Kidney (tissue), 14 donors: ENCODE data around the gene SVIL. TPM values are rescaled to one million over a fixed set of nuclear protein-coding genes. Genes with fewer than 3 reads are reported as not detected.

ENCODE experiments used
- DNase-seq, 5 donors: peaks; one replicate each; pipeline ENCODE4 v3.0.0-alpha.2; 2013 to 2020
- FAIRE-seq: peaks from 2 replicates; lab custom pipeline; 2012; peaks lifted over from hg19 to GRCh38; lab: Jason Lieb, UNC
- H3K27ac ChIP-seq, 2 donors: one replicate each; pipeline ENCODE4 v1.7.0; 2013; ENCODE audit warnings: low read depth in 2 of 2, low read length in 2 of 2, inconsistent platforms in 1 of 2
- H3K27me3 ChIP-seq: one replicate; pipeline ENCODE4 v1.7.1; 2013; ENCODE audit warnings: low read length, inconsistent platforms; ENCODE audit not compliant: control insufficient read depth, insufficient read depth
- H3K36me3 ChIP-seq, 3 donors: one replicate each; pipeline versions ENCODE4 v1.7.0 to v1.7.1; 2013; ENCODE audit warnings: low read length in 3 of 3, control low read depth in 1 of 3, inconsistent platforms in 1 of 3; ENCODE audit not compliant: insufficient read depth in 3 of 3, control insufficient read depth in 2 of 3
- H3K4me1 ChIP-seq, 3 donors: one replicate each; pipeline versions ENCODE4 v1.7.0 to v1.7.1; 2013; ENCODE audit warnings: low read length in 3 of 3, inconsistent platforms in 1 of 3, low read depth in 1 of 3; ENCODE audit not compliant: control insufficient read depth in 2 of 3, insufficient read depth in 2 of 3
- H3K4me3 ChIP-seq, 3 donors: one replicate each; pipeline versions ENCODE4 v1.7.0 to v1.8.1; 2013; ENCODE audit warnings: low read length in 3 of 3, control low read depth in 1 of 3, inconsistent platforms in 1 of 3
- H3K9ac ChIP-seq, 3 donors: one replicate each; pipeline versions ENCODE4 v1.7.0 to v1.7.1; 2013; ENCODE audit warnings: low read length in 3 of 3, control low read depth in 1 of 3, inconsistent platforms in 1 of 3
- H3K9me3 ChIP-seq, 3 donors: one replicate each; pipeline versions ENCODE4 v1.7.0 to v1.7.1; 2013; ENCODE audit warnings: low read length in 3 of 3, control low read depth in 1 of 3, inconsistent platforms in 1 of 3; ENCODE audit not compliant: control insufficient read depth in 2 of 3, insufficient read depth in 1 of 3
- CTCF ChIP-seq: IDR thresholded peaks from 3 replicates; pipeline ENCODE4 v1.5.1; 2012; ENCODE audit warnings: mild to moderate bottlenecking, moderate library complexity, borderline replicate concordance; ENCODE audit not compliant: insufficient read depth; ENCODE audit errors: extremely low read depth
- intact Hi-C: fragments of 100-400 bp; cut with DNase I; formaldehyde crosslinking; loops from one replicate; pipeline ENCODE4 v1.11.1; 2022
- polyA plus RNA-seq: library from polyadenylated mRNA; stranded (reverse); fragments of 350-450 nt; fragmentation: Illumina TruSeq; extraction: RNeasy Lipid Tissue Mini Kit (QIAGEN cat#74804); gene quantifications from one replicate; pipeline ENCODE4 v1.2.3, GENCODE V29; 2014; ENCODE audit warnings: low read depth, low replicate concordance; ENCODE audit not compliant: insufficient read depth
- total RNA-seq: library from RNA; stranded (reverse); fragmentation: NEBNext Ultra II Directional; extraction: Animal tissue kit (Norgen Biotek cat#: 25700); gene quantifications from one replicate; pipeline ENCODE4 v1.2.1, GENCODE V29; 2021
- donor health status: control.
- donor health status: control.
- donor health status: control.
- donor health status: control.
- donor health status: control.
- donor health status: DM: yes; HTN: yes; CAD: no.
- donor health status: Normal renal cell carcinoma (clear cell type).

The SVIL gene
- total and polyA plus RNA-seq, 2 donors from 2014 or later, result 7.4 to 94.4 TPM

GRCh38 chr10:29671228-29671780 is 36.5 kb upstream of the SVIL start:
- intact Hi-C loops, result no loop called here
- H3K36me3 ChIP-seq, result no peaks in the 10 kb centered on the region
- TF ChIP-seq CTCF, result no peak
- no peak overlapping the region for H3K27ac ChIP-seq
- no peak for DNase-seq
- H3K9ac ChIP-seq, result no peak overlapping the region
- no peaks in the 10 kb centered on the region for H3K27me3 ChIP-seq
- peaks cover 0 to 2% (median 0%) of the 10 kb centered on the region in 3 donors for H3K4me1 ChIP-seq
- no peak for FAIRE-seq
- H3K4me3 ChIP-seq, result no peak overlapping the region
- H3K9me3 ChIP-seq, result peaks cover 0 to 6% (median 0%) of the 10 kb centered on the region in 3 donors

- no peak overlapping the region for H3K9ac ChIP-seq
- peaks cover 0 to 2% (median 0%) of the 10 kb centered on the region in 3 donors for H3K4me1 ChIP-seq
- no peaks in the 10 kb centered on the region for H3K27me3 ChIP-seq
- no peak overlapping the region for H3K27ac ChIP-seq
- H3K9me3 ChIP-seq, result peaks cover 0 to under 1% (median 0%) of the 10 kb centered on the region in 3 donors
- H3K4me3 ChIP-seq, result no peak overlapping the region
- no peak for TF ChIP-seq CTCF
- intact Hi-C loops, result no loop called here
- no peak for FAIRE-seq
- no peaks in the 10 kb centered on the region for H3K36me3 ChIP-seq
- DNase-seq, result no peak
Measured at GRCh38 chr10:29670761-29671160, 36.0 kb upstream of the SVIL start.

GRCh38 chr10:29669149-29669548 is 34.4 kb upstream of the SVIL start:
- no peak overlapping the region for H3K9ac ChIP-seq
- no peaks in the 10 kb centered on the region for H3K36me3 ChIP-seq
- no peak for TF ChIP-seq CTCF
- H3K27me3 ChIP-seq, result no peaks in the 10 kb centered on the region
- DNase-seq (no peak), FAIRE-seq (no peak)
- no peaks in the 10 kb centered on the region for H3K9me3 ChIP-seq
- peaks cover 0 to 2% (median 0%) of the 10 kb centered on the region in 3 donors for H3K4me1 ChIP-seq
- no peak overlapping the region for H3K4me3 ChIP-seq
- intact Hi-C loops, result no loop called here
- H3K27ac ChIP-seq, result peak overlapping the region in 1 of 2 donors; percentile 45

GRCh38 chr10:29668628-29669027 is 33.9 kb upstream of the SVIL start:
- no peak for FAIRE-seq

More at GRCh38 chr10:29668628-29669027, 33.9 kb upstream of the SVIL start:
- Histone ChIP-seq H3K4me3 (no peak overlapping the region), H3K27me3 (no peaks in the 10 kb centered on the region), H3K36me3 (no peaks in the 10 kb centered on the region), H3K9me3 (no peaks in the 10 kb centered on the region), H3K27ac (no peak overlapping the region), H3K4me1 (peaks cover 0 to 2% (median 0%) of the 10 kb centered on the region in 3 donors), H3K9ac (no peak overlapping the region)
- no peak for DNase-seq
- no peak for TF ChIP-seq CTCF
- intact Hi-C loops, result no loop called here
